ENCODE data around the gene SREK1. TPM values are rescaled to one million over a fixed set of nuclear protein-coding genes. Genes with fewer than 3 reads are reported as not detected.

Gene SREK1
- polyA plus RNA-seq, 1 donor (not counting 4 experiments of a cell fraction or from before 2014, with no cell fraction given): 47.5 TPM

DNA sequence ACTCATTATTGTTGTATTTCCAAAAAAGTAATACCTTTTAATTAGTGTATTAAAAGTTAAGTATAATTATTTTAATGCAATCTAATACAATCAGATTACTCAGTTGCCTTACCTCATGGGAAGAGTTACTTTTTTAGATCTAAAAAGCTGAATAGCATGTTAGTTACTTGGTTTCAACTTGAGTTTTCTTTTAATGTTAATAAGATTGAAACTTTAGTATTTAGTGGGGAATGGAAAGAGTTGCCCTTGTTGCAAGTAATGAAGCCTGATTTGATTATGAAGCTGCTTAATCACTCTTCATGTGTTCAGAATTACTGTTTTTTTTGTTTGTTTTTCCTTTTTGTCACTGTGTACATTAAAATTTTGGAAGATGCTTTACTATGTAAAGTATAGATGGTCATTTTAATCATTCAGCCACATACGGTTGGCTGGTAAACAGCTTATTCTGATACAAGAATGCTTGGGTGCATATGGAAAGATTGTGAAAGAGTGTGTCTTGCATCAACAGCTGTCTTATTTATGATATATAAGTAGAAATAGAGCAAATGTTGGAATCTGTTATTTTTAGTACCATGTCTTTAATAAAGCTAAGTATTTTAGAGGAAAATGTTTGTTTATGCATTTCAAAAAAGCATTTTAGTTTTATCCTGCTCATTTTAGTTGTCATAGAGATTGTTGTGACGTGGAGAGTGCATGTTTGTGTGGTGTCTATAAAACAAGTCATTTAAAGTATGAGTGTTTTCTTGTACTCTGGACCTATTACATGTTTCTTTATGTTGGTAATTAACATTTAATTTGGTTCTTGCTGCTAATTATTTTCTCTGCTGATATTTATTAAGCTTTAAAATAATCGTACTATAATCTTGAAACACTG, 36.4 kb downstream of the SREK1 start:
- dilution Hi-C loops (cut with MboI; ENCODE audit: extremely low pct_ligation_motif_present, low sequenced_read_pairs): no loop called here
- DNase-seq (ENCODE audit: low read depth, low spot score) (no peak), FAIRE-seq (no peak)
- Histone ChIP-seq H3K27me3 (ENCODE audit: control insufficient read depth, extremely low read depth, insufficient read depth, low read length) (no peaks in the 10 kb centered on the region), H2AFZ (ENCODE audit: control insufficient read depth, low read length) (no peak overlapping the region), H3K9me3 (ENCODE audit: control insufficient read depth, low read depth, low read length) (no peaks in the 10 kb centered on the region), H3K79me2 (ENCODE audit: control insufficient read depth, insufficient read depth, low read length) (peaks cover 2% of the 10 kb centered on the region), H3K9ac (ENCODE audit: control insufficient read depth, extremely low read depth, insufficient read depth, low read length) (no peak overlapping the region), H4K20me1 (ENCODE audit: control insufficient read depth, extremely low read depth, insufficient read depth, low read length) (no peaks in the 10 kb centered on the region), H3K27ac (ENCODE audit: control insufficient read depth, insufficient read depth, low read length) (no peak overlapping the region), H3K36me3 (ENCODE audit: control insufficient read depth in 2 of 2, extremely low read depth in 1 of 2, insufficient read depth in 2 of 2, low read length in 2 of 2) (peaks cover 9 to 15% of the 10 kb centered on the region in 2 experiments), H3K4me2 (ENCODE audit: control insufficient read depth, extremely low read depth, insufficient read depth, low read depth, low read length) (no peak overlapping the region), H3K4me1 (ENCODE audit: control insufficient read depth, extremely low read depth, insufficient read depth, low read length) (no peaks in the 10 kb centered on the region), H3K9me1 (ENCODE audit: control insufficient read depth, extremely low read depth, insufficient read depth, low read length) (no peaks in the 10 kb centered on the region), H3K4me3 (ENCODE audit: control insufficient read depth in 2 of 3, extremely low read depth in 1 of 3, insufficient read depth in 2 of 3, low read depth in 1 of 3, low read length in 3 of 3) (no peak overlapping the region)
- no peak for TF ChIP-seq EZH2 (IDR thresholded peaks at IDR 0.05; ENCODE audit: low read length)
- TF ChIP-seq, protein P1, sequence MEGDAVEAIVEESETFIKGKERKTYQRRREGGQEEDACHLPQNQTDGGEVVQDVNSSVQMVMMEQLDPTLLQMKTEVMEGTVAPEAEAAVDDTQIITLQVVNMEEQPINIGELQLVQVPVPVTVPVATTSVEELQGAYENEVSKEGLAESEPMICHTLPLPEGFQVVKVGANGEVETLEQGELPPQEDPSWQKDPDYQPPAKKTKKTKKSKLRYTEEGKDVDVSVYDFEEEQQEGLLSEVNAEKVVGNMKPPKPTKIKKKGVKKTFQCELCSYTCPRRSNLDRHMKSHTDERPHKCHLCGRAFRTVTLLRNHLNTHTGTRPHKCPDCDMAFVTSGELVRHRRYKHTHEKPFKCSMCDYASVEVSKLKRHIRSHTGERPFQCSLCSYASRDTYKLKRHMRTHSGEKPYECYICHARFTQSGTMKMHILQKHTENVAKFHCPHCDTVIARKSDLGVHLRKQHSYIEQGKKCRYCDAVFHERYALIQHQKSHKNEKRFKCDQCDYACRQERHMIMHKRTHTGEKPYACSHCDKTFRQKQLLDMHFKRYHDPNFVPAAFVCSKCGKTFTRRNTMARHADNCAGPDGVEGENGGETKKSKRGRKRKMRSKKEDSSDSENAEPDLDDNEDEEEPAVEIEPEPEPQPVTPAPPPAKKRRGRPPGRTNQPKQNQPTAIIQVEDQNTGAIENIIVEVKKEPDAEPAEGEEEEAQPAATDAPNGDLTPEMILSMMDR (optimal IDR thresholded peaks at IDR 0.05 in 1 of 3, IDR thresholded peaks at IDR 0.05 in 1 of 3, conservative IDR thresholded peaks at IDR 0.05 in 1 of 3; ENCODE audit: extremely low read depth in 1 of 3, insufficient read depth in 2 of 3, low read length in 3 of 3): no peak

DNA sequence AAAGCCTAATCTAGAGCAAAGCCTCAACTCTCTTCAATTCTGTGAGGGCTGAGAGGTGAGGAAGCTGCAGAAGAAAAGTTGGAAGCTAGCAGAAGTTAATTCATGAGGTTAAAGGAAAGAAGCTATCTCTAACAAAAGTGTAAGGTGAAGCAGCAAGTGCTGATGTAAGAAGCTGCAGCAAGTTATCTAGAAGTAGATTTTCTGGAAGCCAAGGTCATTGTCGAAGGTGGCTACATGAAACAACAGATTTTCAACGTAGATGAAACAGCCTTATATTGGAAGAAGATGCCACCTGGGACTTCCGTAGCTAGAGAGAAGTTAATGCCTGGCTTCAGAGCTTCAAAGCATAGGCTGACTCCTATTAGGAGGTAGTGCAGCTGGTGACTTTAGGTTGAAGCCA, 42.0 kb downstream of the SREK1 start:
- Histone ChIP-seq H4K20me1 (ENCODE audit: control insufficient read depth, extremely low read depth, insufficient read depth, low read length) (no peaks in the 10 kb centered on the region), H2AFZ (ENCODE audit: control insufficient read depth, low read length) (no peak overlapping the region), H3K9me1 (ENCODE audit: control insufficient read depth, extremely low read depth, insufficient read depth, low read length) (no peaks in the 10 kb centered on the region), H3K27ac (ENCODE audit: control insufficient read depth, insufficient read depth, low read length) (no peak overlapping the region), H3K4me3 (ENCODE audit: control insufficient read depth in 2 of 3, extremely low read depth in 1 of 3, insufficient read depth in 2 of 3, low read depth in 1 of 3, low read length in 3 of 3) (no peak overlapping the region), H3K36me3 (ENCODE audit: control insufficient read depth in 2 of 2, extremely low read depth in 1 of 2, insufficient read depth in 2 of 2, low read length in 2 of 2) (peaks cover 0 to under 1% of the 10 kb centered on the region in 2 experiments), H3K27me3 (ENCODE audit: control insufficient read depth, extremely low read depth, insufficient read depth, low read length) (no peaks in the 10 kb centered on the region), H3K4me1 (ENCODE audit: control insufficient read depth, extremely low read depth, insufficient read depth, low read length) (no peaks in the 10 kb centered on the region), H3K9ac (ENCODE audit: control insufficient read depth, extremely low read depth, insufficient read depth, low read length) (no peak overlapping the region), H3K4me2 (ENCODE audit: control insufficient read depth, extremely low read depth, insufficient read depth, low read depth, low read length) (no peak overlapping the region), H3K79me2 (ENCODE audit: control insufficient read depth, insufficient read depth, low read length) (no peaks in the 10 kb centered on the region), H3K9me3 (ENCODE audit: control insufficient read depth, low read depth, low read length) (no peaks in the 10 kb centered on the region)
- FAIRE-seq (no peak), DNase-seq (ENCODE audit: low read depth, low spot score) (no peak)
- dilution Hi-C loops (cut with MboI; ENCODE audit: extremely low pct_ligation_motif_present, low sequenced_read_pairs): no loop called here
- TF ChIP-seq EZH2 (IDR thresholded peaks at IDR 0.05; ENCODE audit: low read length): no peak
- TF ChIP-seq, protein P1 (optimal IDR thresholded peaks at IDR 0.05 in 1 of 3, IDR thresholded peaks at IDR 0.05 in 1 of 3, conservative IDR thresholded peaks at IDR 0.05 in 1 of 3; ENCODE audit: extremely low read depth in 1 of 3, insufficient read depth in 2 of 3, low read length in 3 of 3): no peak

Measured in keratinocyte (primary cell).